IPS-18c (cell line): ENCODE results near the gene NUAK1.

ENCODE experiments used
- H3K4me3 ChIP-seq: 2 replicates; pipeline ENCODE4 v1.7.0; 2013; ENCODE audit warnings: low read depth, mild to moderate bottlenecking, low read length, moderate library complexity; ENCODE audit not compliant: insufficient read depth
- H3K9me3 ChIP-seq: one replicate; pipeline ENCODE4 v1.6.1; 2013; ENCODE audit warnings: mild to moderate bottlenecking, low read length, moderate library complexity; ENCODE audit not compliant: control insufficient read depth, insufficient read depth

The NUAK1 gene

DNA sequence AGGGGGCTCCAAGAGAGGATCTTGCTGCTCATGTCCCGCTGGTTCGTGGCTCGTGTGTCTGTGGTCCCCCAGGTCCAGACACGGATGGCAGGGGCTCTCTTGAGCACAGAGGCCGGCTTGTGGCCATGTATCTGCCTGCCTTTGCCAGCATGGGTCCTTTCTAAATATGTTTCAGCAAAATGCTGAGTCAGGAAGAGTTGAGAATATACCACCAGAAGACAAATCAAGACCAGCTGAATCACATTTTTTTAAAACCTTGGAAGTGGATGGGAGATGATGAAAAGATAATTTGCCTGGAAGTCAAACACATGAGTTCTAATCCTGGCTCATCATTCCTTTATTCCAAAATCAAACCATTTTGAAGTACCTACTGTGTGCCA, 58.0 kb downstream of the NUAK1 start:
- no peaks in the 10 kb centered on the region for H3K9me3 ChIP-seq
- no peak overlapping the region for H3K4me3 ChIP-seq

GRCh38 chr12:106080041-106080790, 58.5 kb downstream of the NUAK1 start:
- Histone ChIP-seq H3K9me3 (no peaks in the 10 kb centered on the region), H3K4me3 (no peak overlapping the region)

GRCh38 chr12:106079148-106079738, 59.5 kb downstream of the NUAK1 start:
- H3K9me3 ChIP-seq = no peaks in the 10 kb centered on the region
- H3K4me3 ChIP-seq = no peak overlapping the region

- Histone ChIP-seq H3K4me3 (no peak overlapping the region), H3K9me3 (no peaks in the 10 kb centered on the region)
Measured at GRCh38 chr12:106078358-106079010, 60.3 kb downstream of the NUAK1 start.

DNA sequence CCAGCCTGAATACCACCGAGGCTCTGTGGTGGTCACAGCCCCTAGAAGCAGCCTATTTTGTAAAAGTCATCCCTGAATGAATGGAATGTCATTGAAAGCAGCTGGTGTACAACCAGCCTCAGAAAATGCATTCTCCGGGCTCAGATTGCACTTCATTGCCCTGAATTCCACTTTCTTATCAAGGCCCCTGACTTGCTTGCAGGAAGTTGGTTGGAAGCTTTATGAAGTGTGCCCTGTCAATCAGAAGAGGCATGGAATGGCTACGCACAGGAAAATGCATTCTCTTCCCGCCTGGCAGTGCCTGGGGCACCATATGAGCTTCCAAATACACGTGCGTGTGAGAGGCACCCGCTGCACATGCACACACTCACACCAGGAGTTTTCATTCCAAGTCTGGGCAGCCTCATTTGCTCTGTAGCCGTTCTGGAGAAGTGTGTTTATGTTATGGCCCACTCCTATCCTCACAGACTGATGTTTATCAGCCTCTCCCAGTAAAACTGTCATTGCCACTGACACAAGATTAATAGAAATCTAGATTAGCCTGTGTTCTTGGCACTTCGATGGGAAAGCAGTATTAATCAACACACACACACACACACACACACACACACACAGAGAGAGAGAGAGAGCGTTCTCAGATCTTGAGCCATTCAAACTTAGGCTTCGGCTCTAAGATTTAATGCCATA, 63.9 kb downstream of the NUAK1 start:
- Histone ChIP-seq H3K4me3 (no peak overlapping the region), H3K9me3 (no peaks in the 10 kb centered on the region)

DNA sequence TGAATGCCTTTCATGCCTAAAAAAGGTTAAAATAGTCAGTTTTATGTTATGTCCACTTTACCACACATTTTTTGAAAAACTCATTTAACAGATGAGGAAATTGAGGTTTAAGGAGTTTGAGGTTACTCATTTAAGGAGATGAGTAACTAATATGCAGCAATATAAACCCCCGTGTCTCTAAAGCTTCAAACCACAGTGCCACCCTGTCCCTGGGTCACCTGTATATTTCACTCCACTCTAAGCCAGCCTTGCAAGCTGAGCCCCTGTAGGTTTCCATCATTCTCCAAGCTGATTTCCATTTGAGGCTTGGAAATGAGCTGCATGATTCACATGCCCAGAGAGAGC, 64.4 kb downstream of the NUAK1 start:
- Histone ChIP-seq H3K9me3 (no peaks in the 10 kb centered on the region), H3K4me3 (no peak overlapping the region)

DNA sequence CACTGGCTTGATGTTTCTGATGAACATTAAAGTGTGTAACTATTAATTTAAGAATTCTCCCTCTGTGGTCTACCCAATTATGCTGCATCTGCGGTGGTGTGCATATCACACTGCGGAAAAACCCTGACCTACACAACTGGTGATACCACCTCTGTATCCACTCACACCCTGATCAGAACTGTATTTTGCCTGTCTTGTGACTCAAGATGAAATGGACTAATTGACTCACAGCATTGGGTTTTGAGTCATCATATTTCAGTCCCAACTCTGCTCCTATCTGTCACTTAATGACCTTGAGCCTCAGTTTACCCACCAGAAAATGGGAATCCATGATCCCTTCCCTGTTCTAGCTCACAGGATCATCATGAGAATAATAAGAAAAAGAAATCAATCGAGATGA, 65.6 kb downstream of the NUAK1 start:
- Histone ChIP-seq H3K4me3 (no peak overlapping the region), H3K9me3 (no peaks in the 10 kb centered on the region)

GRCh38 chr12:106072751-106073150, 66.0 kb downstream of the NUAK1 start:
- H3K4me3 ChIP-seq = no peak overlapping the region
- no peaks in the 10 kb centered on the region for H3K9me3 ChIP-seq

GRCh38 chr12:106071686-106072085, 67.1 kb downstream of the NUAK1 start:
- H3K4me3 ChIP-seq = no peak overlapping the region

DNA sequence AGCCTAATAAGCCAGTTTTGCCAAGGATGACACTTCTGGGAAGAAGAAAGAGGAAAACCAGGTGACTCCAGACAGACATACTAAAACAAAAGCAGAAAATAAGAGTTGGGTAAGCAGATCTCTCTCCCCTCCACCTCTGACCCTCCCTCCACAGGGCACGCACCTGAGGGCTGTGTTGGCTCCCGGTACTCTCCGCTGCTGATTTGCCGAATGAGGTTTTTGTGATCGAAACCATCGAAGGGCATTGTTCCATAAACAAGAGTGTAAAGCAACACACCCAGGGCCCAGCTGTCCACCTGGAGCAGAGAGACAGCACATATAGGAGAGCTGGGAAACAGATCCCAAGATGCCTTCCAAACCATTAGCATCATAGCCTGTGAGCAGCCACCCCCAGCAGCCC, 68.1 kb downstream of the NUAK1 start:
- no peaks in the 10 kb centered on the region for H3K9me3 ChIP-seq
- H3K4me3 ChIP-seq = no peak overlapping the region

More at GRCh38 chr12:106071686-106072085, 67.1 kb downstream of the NUAK1 start:
- H3K9me3 ChIP-seq = no peaks in the 10 kb centered on the region

- H3K9me3 ChIP-seq = no peaks in the 10 kb centered on the region
- no peak overlapping the region for H3K4me3 ChIP-seq
Measured at GRCh38 chr12:106070147-106070546, 68.6 kb downstream of the NUAK1 start.

- Histone ChIP-seq H3K9me3 (no peaks in the 10 kb centered on the region), H3K4me3 (no peak overlapping the region)
Measured at GRCh38 chr12:106068296-106068695, 70.5 kb downstream of the NUAK1 start.

- Histone ChIP-seq H3K4me3 (no peak overlapping the region), H3K9me3 (no peaks in the 10 kb centered on the region)
Measured at GRCh38 chr12:106067606-106068205, 71.0 kb downstream of the NUAK1 start.

DNA sequence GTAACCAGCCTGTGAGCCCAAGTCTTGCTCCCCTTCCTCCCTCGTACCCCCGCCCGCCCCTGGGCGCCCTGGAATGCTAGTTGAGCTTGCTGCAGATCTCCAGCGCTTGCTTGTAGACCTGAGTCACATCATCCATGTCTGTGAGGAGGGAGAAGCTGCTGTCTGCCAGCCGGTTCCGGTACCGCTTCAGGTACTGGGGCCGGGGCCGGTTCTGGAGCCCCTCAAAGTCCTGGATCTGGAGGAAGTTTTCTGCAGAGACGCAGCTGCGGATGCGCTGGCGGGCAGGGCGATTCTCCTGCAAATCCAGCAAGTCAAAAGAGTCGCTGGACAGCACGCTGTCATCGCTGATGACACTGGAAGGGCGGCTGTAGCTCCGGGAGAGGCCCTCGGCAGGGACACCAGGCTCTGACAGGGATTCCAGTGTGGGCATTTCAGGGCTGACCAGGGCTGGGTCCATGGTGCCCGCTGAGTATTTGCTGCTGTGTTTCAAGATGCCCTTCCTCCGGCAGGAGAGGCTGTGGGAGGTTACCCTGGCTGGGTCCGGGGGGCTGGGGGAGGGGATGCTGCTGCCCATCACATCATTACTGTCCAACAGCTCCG, 71.9 kb downstream of the NUAK1 start:
- H3K4me3 ChIP-seq = no peak overlapping the region
- H3K9me3 ChIP-seq = no peaks in the 10 kb centered on the region

DNA sequence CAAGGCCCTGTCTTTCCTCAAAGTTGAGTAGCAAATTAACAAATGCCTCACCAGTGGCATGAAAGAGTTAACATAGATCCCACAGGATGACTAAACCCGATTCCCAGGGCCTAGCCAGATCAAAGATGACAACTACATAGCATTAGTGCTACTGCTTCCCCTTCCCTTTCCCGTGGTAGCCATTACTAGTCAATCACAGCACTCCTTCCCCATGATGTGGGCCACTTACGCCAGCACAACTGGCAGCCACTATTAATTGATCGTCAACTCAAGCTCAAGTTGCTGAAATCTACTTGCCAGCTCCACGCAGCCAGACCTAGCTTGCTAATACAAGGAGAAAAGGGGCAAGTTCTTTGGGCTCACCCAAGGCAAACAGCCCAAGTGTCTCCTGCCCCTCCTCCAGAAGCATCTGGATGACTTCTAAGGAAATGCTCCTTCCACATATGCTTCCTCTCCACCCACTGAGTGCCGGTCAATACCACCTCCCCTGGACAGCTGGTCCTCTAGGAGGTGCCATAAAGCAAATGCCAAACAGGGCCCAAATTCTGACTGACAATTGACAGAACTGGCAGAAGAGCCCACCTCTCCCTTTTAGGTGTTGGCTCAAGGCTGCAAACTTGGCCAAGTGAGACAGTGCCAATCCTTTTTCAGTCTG, 72.6 kb downstream of the NUAK1 start:
- Histone ChIP-seq H3K4me3 (no peak overlapping the region), H3K9me3 (no peaks in the 10 kb centered on the region)

- Histone ChIP-seq H3K9me3 (no peaks in the 10 kb centered on the region), H3K4me3 (no peak overlapping the region)
Measured at GRCh38 chr12:106065506-106065905, 73.2 kb downstream of the NUAK1 start.

- H3K4me3 ChIP-seq = no peak overlapping the region
- no peaks in the 10 kb centered on the region for H3K9me3 ChIP-seq
Measured at GRCh38 chr12:106064721-106065021, 74.1 kb downstream of the NUAK1 start.
